Ramos (cell line): ENCODE measurements around the gene CLCN3.
"Not testable (repeated sequence)": the region's sequence is repeated elsewhere in the genome, so short reads cannot be mapped to it uniquely, and the experiment has no call there.

Experiments used
- in situ Hi-C: fragments of 300-500 bp; cut with MboI; formaldehyde crosslinking; loops from one replicate; pipeline ENCODE4 v1.14.3; 2022; ENCODE audit warnings: low sequenced_read_pairs; ENCODE audit not compliant: unreplicated experiment

The CLCN3 gene

GRCh38 chr4:169677150-169677748 lies 56.9 kb downstream of the CLCN3 start:
- in situ Hi-C loops, result no loop called here

- in situ Hi-C loops, result not testable (repeated sequence)
Measured at GRCh38 chr4:169678486-169678885, 58.1 kb downstream of the CLCN3 start.

- in situ Hi-C loops, result not testable (repeated sequence)
Measured at GRCh38 chr4:169678951-169679591, 58.7 kb downstream of the CLCN3 start.

- in situ Hi-C loops, result no loop called here
Measured at GRCh38 chr4:169682372-169683047, 62.1 kb downstream of the CLCN3 start.

GRCh38 chr4:169689681-169690080 lies 69.3 kb downstream of the CLCN3 start:
- in situ Hi-C loops, result no loop called here

- in situ Hi-C loops, result no loop called here
Measured at GRCh38 chr4:169690787-169691186, 70.4 kb downstream of the CLCN3 start.

- in situ Hi-C loops, result no loop called here
Measured at GRCh38 chr4:169698331-169698730, 78.0 kb downstream of the CLCN3 start.

- in situ Hi-C loops, result no loop called here
Measured at GRCh38 chr4:169707958-169708643, 87.7 kb downstream of the CLCN3 start.

- in situ Hi-C loops, result no loop called here
Measured at GRCh38 chr4:169715826-169716225, 95.4 kb downstream of the CLCN3 start.

GRCh38 chr4:169716677-169717076 lies 96.3 kb downstream of the CLCN3 start:
- in situ Hi-C loops, result no loop called here

- in situ Hi-C loops, result no loop called here
Measured at GRCh38 chr4:169720529-169720928, 100.2 kb downstream of the CLCN3 start.

- in situ Hi-C loops, result no loop called here
Measured at GRCh38 chr4:169723207-169723965, 103.0 kb downstream of the CLCN3 start.

GRCh38 chr4:169724260-169724659 lies 103.9 kb downstream of the CLCN3 start:
- in situ Hi-C loops, result no loop called here

GRCh38 chr4:169727616-169728015 lies 107.2 kb downstream of the CLCN3 start:
- in situ Hi-C loops, result no loop called here

- in situ Hi-C loops, result no loop called here
Measured at GRCh38 chr4:169730564-169730963, 110.2 kb downstream of the CLCN3 start.

GRCh38 chr4:169738604-169739003 lies 118.2 kb downstream of the CLCN3 start:
- in situ Hi-C loops, result not testable (repeated sequence)

- in situ Hi-C loops, result no loop called here
Measured at GRCh38 chr4:169741569-169741968, 121.2 kb downstream of the CLCN3 start.

- in situ Hi-C loops, result no loop called here
Measured at GRCh38 chr4:169744601-169745000, 124.2 kb downstream of the CLCN3 start.

- in situ Hi-C loops, result no loop called here
Measured at GRCh38 chr4:169745291-169745690, 124.9 kb downstream of the CLCN3 start.

GRCh38 chr4:169756971-169757574 lies 136.7 kb downstream of the CLCN3 start:
- in situ Hi-C loops, result no loop called here
